ENCODE measurements around the gene RAC2.

DNA sequence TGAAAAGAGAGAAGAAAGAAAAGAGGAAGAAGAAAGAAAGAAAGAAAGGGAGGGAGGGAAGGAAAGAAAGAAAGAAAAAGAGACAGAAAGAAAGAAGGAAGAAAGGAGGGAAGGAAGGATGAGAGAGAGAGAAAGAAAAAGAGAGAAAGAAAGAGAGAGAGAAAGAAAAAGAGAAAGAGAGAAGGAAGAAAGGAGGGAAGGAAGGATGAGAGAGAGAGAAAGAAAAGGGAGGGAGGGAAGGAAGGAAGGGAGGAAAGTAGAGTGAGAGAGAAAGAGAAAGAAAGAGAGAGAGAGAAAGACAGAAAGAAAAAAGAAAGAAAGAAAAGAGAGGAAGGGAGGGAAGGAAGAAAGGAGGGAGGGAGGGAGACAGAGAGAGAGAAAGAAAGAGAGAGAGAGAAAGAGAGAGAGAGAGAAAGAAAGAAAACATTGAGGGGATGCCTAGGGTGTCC, 11.5 kb upstream of the RAC2 start:
- TF ChIP-seq, protein P1, sequence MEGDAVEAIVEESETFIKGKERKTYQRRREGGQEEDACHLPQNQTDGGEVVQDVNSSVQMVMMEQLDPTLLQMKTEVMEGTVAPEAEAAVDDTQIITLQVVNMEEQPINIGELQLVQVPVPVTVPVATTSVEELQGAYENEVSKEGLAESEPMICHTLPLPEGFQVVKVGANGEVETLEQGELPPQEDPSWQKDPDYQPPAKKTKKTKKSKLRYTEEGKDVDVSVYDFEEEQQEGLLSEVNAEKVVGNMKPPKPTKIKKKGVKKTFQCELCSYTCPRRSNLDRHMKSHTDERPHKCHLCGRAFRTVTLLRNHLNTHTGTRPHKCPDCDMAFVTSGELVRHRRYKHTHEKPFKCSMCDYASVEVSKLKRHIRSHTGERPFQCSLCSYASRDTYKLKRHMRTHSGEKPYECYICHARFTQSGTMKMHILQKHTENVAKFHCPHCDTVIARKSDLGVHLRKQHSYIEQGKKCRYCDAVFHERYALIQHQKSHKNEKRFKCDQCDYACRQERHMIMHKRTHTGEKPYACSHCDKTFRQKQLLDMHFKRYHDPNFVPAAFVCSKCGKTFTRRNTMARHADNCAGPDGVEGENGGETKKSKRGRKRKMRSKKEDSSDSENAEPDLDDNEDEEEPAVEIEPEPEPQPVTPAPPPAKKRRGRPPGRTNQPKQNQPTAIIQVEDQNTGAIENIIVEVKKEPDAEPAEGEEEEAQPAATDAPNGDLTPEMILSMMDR (IDR thresholded peaks at IDR 0.05) = no peak
- no peak for TF ChIP-seq POLR2A (IDR thresholded peaks at IDR 0.05)
